Calu3 (cell line): ENCODE results near the gene RPS6KA5. TPM values are rescaled to one million over a fixed set of nuclear protein-coding genes. Genes with fewer than 3 reads are reported as not detected.
"Not testable (repeated sequence)": the region's sequence is repeated elsewhere in the genome, so short reads cannot be mapped to it uniquely, and the experiment has no call there.

Source experiments
- BruUV-seq: library from RNA; stranded (reverse); fragments of 400-500 nt; replicated peaks from 2 replicates; lab custom pipeline; 2021; lab: Mats Ljungman, UMichigan
- CTCF ChIA-PET: fragments of 300-600 bp; sonication (Branson Sonifier 250); formaldehyde crosslinking; loops from one replicate; lab custom pipeline; 2022; ENCODE audit warnings: antibody characterized with exemption; lab: Charles Lee
- DNase-seq: peaks from one replicate; pipeline ENCODE4 v3.0.0; 2022
- H3K27ac Mint-ChIP-seq: one replicate; pipeline ENCODE4 v1.8.0; 2022; ENCODE audit warnings: mixed read lengths; ENCODE audit not compliant: unreplicated experiment
- H3K27me3 Mint-ChIP-seq: one replicate; pipeline ENCODE4 v1.8.0; 2022; ENCODE audit warnings: mixed read lengths; ENCODE audit not compliant: unreplicated experiment
- H3K36me3 Mint-ChIP-seq: one replicate; pipeline ENCODE4 v1.8.0; 2022; ENCODE audit warnings: mild to moderate bottlenecking, moderate library complexity, mixed read lengths; ENCODE audit not compliant: insufficient read depth, unreplicated experiment
- H3K4me1 Mint-ChIP-seq: one replicate; pipeline ENCODE4 v1.8.0; 2022; ENCODE audit warnings: mild to moderate bottlenecking, low read depth, mixed read lengths; ENCODE audit not compliant: unreplicated experiment
- H3K4me3 Mint-ChIP-seq: one replicate; pipeline ENCODE4 v1.8.0; 2022; ENCODE audit warnings: mild to moderate bottlenecking, low read depth, moderate library complexity, mixed read lengths; ENCODE audit not compliant: unreplicated experiment
- H3K9me3 Mint-ChIP-seq: one replicate; pipeline ENCODE4 v1.8.0; 2022; ENCODE audit warnings: low read depth, mixed read lengths; ENCODE audit not compliant: unreplicated experiment
- intact Hi-C: fragments of 100-400 bp; cut with micrococcal nuclease; formaldehyde crosslinking; loops from one replicate; pipeline ENCODE4 v1.10.0; 2022; ENCODE audit not compliant: unreplicated experiment
- total RNA-seq: library from RNA; stranded (reverse); gene quantifications from 2 replicates; pipeline ENCODE4 v1.2.3, GENCODE V29; 2022
- TF ChIP-seq, protein P1 (sequence below): fragments of 200-600 bp; IDR thresholded peaks from one replicate; pipeline ENCODE4 v1.8.0; 2022; ENCODE audit warnings: antibody characterized with exemption; ENCODE audit not compliant: unreplicated experiment

RPS6KA5 gene
- total RNA-seq, 1 experiment from 2014 or later, result 10.3 TPM

DNA sequence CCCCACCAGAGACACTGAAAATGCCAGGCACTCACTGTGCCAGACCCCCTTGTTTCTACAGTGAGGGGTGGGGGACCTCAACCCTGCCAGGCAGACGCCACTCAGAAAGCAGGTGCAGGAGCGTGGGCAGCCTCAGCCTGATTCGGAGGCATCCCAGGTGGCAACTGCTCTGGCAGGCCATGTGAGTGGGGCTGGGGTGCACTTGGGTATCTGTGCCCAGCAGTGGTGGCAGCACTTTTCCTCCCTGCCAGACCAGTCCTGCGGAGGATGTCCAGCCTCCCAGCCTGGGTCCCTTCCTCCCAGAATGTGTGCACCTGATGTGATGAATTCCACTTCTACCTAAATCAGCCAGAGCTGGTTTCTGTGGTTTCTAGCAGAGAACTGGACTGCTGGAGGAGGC is 230.8 kb downstream of the RPS6KA5 start:
- H3K9me3 Mint-ChIP-seq, result no peaks in the 10 kb centered on the region
- BruUV-seq, result no TSS peak
- peaks cover 14% of the 10 kb centered on the region for H3K27me3 Mint-ChIP-seq
- no peaks in the 10 kb centered on the region for H3K4me1 Mint-ChIP-seq
- no peak overlapping the region for H3K27ac Mint-ChIP-seq
- no peak for DNase-seq
- TF ChIP-seq, protein P1, sequence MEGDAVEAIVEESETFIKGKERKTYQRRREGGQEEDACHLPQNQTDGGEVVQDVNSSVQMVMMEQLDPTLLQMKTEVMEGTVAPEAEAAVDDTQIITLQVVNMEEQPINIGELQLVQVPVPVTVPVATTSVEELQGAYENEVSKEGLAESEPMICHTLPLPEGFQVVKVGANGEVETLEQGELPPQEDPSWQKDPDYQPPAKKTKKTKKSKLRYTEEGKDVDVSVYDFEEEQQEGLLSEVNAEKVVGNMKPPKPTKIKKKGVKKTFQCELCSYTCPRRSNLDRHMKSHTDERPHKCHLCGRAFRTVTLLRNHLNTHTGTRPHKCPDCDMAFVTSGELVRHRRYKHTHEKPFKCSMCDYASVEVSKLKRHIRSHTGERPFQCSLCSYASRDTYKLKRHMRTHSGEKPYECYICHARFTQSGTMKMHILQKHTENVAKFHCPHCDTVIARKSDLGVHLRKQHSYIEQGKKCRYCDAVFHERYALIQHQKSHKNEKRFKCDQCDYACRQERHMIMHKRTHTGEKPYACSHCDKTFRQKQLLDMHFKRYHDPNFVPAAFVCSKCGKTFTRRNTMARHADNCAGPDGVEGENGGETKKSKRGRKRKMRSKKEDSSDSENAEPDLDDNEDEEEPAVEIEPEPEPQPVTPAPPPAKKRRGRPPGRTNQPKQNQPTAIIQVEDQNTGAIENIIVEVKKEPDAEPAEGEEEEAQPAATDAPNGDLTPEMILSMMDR, result no peak
- no peak overlapping the region for H3K4me3 Mint-ChIP-seq
- peaks cover 12% of the 10 kb centered on the region for H3K36me3 Mint-ChIP-seq
- intact Hi-C loops, result no loop called here
- CTCF ChIA-PET, result no interaction called here

GRCh38 chr14:90828642-90829487 is 231.6 kb downstream of the RPS6KA5 start:
- Mint-ChIP-seq H3K27ac (no peak overlapping the region), H3K4me3 (peak overlapping the region; percentile 67), H3K9me3 (peaks cover 4% of the 10 kb centered on the region), H3K4me1 (peaks cover 4% of the 10 kb centered on the region), H3K27me3 (peaks cover 14% of the 10 kb centered on the region), H3K36me3 (peaks cover 12% of the 10 kb centered on the region)
- TF ChIP-seq, protein P1, result no peak
- BruUV-seq, result TSS peak; percentile 81
- no peak for DNase-seq
- intact Hi-C loops, result no loop called here
- CTCF ChIA-PET, result no interaction called here

DNA sequence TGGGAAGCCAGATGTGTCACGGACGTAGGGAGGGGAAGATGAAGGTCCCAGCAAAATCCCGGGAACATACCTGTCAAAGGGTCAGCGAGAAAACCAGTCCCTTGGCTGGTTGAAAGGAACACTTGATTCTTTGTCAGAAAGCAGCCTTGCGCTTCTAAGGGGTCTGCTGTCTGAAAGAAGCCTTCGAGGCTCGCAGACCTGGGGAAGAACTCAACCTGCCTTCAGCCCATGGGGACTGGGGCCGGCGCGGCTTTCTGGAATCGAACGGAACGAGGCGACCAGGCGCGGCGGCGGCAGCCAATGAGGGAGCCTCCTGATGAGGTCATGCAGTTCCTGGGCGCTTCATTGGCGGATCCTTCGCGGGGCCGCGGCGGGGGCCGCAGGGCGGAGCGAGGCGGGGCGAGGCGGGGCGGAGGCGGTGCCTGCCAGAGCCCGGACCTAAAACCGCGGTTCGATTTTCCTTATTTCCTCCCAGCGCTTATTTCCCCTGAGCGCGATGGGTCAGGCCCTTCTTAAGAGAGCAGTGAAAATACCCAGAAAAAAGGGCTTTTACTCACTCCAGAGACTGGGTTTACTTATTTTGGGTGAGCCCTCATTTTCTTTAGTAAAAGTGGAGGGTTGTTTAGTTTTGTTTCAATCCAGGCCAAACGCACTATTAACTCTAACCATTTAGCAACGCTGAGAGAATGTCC is 232.4 kb downstream of the RPS6KA5 start:
- intact Hi-C loops, result no loop called here
- H3K36me3 Mint-ChIP-seq, result peaks cover 12% of the 10 kb centered on the region
- H3K4me3 Mint-ChIP-seq, result peak overlapping the region; percentile 67
- no TSS peak for BruUV-seq
- peak; percentile 96 for DNase-seq
- H3K9me3 Mint-ChIP-seq, result peaks cover 6% of the 10 kb centered on the region
- CTCF ChIA-PET, result no interaction called here
- no peak overlapping the region for H3K27ac Mint-ChIP-seq
- H3K4me1 Mint-ChIP-seq, result peaks cover 9% of the 10 kb centered on the region
- peaks cover 14% of the 10 kb centered on the region for H3K27me3 Mint-ChIP-seq
- TF ChIP-seq, protein P1, result no peak

DNA sequence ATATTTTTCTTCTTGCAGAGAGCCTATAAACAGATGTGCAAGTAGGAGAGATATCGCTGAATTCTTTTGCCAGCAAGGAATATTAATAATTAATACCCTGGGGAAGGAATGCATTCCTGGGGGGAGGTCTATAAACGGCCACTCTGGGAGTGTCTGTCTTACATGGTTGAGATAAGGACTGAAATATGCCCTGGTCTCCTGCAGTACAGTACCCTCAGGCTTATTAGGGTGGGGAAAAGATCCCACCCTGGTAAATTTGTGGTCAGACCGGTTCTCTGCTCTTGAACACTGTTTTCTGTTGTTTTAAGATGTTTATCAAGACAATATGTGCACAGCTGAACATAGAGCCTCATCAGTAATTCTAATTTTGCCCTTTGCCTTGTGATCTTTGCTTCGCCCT is 236.9 kb downstream of the RPS6KA5 start:
- DNase-seq, H3K27ac Mint-ChIP-seq, BruUV-seq, H3K9me3 Mint-ChIP-seq, H3K27me3 Mint-ChIP-seq, H3K4me3 Mint-ChIP-seq, intact Hi-C loops, CTCF ChIA-PET: not testable (repeated sequence)
- Mint-ChIP-seq H3K4me1 (peaks cover 21% of the 10 kb centered on the region), H3K36me3 (peaks cover 10% of the 10 kb centered on the region)
